ENCODE measurements around the gene CPNE4.

CPNE4 gene

DNA sequence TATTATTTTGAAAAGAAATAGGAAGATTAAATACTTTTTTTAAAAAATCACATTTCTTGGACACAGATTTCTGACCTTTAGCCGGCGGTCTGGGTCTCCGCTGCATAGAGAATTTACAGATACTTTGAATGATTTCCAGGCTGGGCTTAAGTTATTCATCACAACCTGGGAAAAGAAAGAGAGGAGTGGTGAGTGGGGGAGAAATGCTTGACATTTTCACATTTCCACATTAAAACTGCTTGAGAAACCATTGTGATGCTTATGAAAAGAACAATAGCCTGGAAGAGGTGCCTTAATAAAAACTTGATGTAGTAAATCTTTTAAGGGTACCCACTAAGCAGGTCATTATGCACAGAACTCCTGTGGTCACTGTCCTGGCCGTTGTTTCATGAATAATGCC is 365.2 kb downstream of the CPNE4 start:
- no peak for FAIRE-seq

DNA sequence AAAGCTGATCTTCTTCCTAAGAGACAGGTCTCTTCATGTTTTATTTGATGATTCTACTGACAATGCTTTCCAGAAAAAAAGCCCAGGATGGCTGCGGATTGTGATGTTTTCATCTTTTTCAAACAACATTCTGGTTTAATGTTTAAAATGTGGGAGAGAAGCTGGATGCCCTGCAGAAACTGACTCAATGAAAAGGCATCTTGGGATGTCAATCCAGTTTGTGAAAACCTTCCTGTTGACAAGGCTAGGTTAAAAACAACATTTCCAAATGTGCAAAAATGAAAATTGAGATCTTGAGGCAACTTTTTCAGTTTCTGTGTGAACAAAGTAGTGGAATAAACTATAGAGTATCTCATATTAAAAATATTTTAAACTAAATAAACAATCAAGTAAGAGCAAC is 376.0 kb downstream of the CPNE4 start:
- no peak for FAIRE-seq

DNA sequence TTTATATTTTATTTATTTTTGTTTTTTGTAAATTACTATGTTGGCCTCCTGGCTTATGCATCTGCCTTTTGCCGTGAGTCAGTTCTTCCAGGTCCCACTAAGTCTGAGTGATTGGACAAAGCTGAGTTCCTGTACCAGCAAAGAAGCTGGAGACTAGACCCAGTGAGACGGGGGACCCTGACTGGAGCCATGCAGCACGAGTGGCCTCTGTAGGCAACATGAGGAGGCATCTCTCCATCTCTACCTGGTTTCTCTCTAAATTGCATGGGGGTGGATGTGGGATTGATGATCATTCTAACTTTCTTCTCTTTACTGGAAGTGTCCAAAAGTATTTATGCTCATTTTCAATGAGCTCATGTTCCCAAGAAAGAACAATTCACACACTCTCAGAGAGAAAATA is 376.7 kb downstream of the CPNE4 start:
- no peak for FAIRE-seq

DNA sequence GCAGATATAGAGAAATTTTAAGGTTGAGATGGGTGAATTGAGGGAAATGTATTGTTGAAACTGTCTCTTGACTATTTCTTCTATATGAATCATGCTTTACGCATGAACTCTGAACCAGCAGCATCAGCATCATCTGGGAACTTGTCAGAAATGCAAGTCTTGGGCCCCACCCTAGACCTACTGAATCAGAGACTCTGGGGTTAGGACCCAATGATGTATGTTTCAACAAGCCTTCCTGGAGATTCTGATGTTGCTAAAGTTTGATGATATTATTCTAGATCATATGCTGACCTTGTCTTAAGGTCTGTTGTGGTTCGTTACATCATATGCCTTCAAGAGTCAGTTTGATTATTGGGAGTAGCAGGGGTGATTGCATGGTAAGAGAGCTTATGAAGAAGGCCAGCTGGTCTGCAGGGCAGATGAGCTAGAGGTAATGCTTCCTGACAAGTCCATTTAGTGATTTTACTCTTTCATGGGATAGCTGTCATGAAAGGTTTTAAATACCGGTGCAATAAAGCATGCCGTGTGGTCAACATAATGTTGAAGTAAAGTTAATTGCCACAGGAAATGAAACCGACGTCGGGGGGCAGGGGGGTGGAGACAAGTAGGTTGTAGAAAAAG is 379.6 kb downstream of the CPNE4 start:
- FAIRE-seq = no peak

DNA sequence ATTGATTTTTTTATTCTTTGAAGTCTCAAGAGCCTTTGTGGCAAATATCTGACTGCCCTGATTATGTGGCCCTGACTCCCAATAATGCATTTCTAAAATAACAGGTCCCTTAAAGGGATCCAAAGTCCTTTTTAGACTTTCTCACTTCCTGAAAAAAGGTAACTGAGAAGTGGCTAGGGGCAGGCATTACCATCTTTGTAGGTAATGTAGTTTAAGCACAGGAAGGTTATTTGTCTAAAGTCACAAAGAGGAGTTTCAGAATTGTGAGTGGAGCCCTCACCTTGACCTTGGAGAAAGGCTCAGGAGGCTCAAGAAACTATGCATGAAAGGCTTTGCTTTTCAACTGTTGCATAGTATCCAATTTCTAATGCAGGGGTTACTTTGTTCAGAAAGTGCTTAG is 389.2 kb downstream of the CPNE4 start:
- no peak for FAIRE-seq

DNA sequence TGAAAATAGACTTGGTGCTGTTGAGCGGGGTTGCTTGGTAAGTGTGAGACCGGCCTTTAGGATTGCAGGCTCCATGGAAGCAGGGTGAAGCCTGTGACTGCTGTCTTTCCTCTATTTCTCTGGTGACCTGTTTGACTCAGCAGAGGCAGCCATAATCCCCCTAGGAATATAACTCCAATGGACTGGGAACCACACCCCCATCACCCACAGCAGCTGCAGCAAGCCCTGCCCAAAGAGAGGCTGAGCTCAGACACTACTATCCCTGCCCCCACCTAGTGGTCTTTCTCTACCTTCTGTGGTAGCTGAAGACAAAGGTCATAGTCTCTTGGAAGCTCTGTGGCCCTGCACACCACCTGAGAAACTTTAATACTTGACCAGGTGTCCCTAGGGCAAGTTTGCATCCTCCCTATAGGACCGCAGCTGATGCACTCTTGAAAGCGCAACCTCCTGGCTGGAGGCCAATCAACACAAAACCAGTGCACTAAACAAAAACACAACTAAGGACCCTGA is 398.5 kb downstream of the CPNE4 start:
- no peak for FAIRE-seq

DNA sequence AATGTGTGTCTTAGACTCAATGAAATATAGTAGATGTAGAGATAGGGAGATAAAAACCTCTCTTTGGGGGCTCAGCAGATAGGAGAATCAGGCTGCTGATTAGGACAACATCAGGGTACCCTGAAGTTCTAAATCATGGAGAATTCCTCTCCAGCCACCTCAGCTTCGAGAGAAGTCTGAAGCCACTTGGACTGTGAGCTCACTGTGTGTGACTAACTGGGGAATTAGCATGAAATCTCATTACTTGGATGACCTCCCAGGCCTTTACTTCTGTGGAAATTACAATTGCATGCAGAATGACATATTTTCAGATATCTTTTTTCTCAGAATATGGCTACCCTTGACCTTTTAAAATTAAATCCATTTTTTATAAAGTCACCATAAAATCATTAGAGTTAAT is 404.0 kb downstream of the CPNE4 start:
- no peak for FAIRE-seq

DNA sequence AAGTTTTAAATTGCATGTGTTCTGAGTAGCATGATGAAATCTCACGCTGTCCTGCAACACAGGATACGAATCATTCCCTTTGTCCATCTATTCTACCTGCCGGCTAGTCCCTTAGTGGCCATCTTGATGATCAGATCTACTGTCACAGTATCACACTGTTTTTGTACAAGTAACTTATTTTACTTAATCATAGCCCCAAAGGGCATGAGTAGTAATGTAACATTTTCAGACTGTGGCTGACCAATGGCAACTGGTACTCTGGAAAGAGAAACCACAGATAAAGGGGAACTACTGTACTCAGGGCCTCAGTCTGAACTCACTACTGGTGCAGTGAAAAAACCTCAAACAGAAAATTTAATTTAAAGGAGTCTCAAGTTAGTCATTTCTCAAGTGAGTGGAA is 404.7 kb downstream of the CPNE4 start:
- FAIRE-seq = no peak

DNA sequence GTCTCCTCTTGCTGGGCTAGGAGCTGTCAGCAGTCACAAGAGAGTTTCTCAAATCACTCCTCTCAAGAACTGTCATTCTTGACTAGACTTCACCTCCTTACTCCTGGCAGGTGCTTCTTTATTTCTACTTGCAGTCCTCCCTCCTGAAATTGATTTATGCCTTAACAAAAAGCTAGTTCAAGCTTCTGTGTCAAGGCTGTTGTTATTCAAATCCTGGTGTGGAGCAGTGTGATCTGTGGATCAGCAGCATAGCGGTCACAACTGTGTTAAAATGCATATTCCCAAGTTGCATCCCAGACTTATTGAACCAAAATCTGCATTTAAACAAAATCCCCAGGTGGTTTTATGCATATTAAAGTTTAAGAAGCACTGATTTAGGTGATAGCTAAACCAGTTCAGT is 411.4 kb downstream of the CPNE4 start:
- no peak for FAIRE-seq

DNA sequence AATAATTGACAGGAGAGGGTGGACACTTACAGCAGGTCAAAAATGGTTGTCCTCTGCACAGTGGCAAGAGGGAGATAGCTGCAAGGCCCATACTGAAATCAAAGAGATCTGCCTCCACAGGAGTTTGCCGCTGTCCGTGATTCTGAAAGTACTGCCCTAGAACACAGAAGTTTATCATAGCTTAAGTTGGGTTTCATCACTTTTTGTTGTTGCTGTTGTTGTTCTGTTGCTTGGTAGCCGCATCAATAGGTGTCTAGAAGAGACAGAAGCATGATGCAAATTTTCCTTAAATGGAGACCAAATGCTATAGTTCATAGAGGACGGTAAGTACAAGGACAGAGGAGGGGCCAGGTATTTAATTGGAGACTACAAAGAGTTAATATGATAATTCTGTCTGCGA is 412.1 kb downstream of the CPNE4 start:
- no peak for FAIRE-seq

DNA sequence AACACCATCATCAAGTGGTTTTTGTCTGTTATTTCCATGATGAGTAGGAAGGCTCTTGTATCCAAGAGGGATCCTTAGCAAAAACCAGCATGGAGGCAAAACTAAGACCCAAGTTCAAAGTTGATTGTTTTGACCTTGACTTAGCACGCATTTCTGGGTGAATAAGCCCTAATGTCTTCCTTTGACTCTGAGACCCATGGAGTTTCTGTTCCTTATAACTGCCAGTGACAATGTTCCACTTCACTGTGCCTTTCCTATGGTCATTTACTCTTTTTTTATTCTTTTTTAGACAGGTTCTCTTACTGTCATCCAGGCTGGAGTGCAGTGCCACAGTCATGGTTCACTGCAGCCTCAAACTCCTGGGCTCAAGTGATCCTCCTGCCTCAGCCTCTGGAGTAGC is 413.8 kb downstream of the CPNE4 start:
- FAIRE-seq = no peak

DNA sequence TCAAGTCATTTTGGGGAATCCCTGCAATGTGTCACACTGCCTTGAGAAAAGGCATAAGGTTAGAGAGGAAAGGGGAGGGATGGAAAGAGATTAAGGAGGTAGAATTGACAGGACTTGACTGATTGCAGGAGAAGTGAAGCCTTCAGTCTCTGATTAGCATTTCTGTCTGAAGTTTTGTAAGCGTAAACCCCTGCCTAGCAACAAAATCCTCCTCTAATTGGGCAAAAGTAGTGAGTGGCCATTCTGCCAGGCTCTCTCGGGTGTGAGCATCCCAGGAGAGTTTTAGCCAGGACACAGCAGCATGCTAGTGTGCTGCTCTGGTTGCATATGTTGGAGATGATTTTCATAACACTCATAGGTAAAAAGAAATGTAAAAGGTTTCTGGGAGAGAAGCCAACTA is 415.0 kb downstream of the CPNE4 start:
- no peak for FAIRE-seq

DNA sequence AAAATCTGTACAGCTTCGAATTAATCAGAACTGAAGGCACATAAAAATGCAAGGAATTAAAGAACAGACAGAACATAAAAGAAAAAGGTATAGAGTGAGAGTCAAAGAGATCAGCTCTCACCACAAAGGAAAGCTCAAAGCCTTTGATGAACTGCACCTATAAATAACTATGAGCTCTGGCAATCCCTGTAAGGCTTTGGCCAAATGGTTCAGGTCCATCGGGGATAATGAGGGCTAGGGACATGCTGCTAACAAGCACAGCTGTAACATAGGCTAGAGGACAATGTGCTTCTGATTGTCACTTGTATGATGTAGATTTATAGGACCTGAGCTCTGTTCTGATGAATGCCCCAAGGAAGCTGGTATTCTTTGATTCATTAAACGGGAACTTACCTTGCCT is 418.1 kb downstream of the CPNE4 start:
- no peak for FAIRE-seq

DNA sequence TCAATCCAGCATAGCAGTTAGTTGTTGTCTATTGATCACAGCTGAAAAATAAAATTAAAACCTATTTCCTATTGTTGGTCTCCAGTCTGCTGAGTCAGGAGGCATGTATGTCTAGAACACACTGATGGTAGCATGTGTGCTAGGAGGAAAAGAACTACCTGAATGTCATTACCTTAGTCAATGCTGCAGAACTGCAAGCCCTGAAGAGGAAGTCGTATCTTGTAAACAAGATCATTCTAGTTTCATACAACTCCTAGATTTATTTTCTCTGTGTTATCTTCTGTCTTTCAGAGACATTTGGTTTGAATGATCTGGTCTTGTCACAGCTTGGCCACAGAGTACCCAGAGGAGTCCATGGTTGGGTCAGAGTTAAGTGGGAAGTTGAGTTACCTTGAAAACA is 422.1 kb downstream of the CPNE4 start:
- FAIRE-seq = no peak

DNA sequence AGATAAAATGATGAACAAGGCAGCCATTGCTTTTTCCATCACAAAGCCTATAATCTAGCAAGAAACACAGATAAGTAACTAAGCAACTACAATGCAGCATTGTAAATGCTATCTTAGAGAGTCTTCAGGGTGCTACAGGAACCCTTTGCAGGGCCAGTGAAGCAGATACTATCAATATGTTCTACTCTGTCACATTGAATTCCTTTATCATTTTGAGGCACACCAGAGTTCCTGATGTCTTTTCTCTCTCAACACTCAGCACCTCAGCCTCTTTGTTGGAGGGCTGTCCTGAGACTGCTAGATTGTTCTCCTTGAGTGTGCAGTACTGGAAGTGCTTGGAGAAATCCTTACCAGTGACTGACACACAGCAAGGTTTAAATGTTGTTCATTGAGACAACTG is 424.6 kb downstream of the CPNE4 start:
- no peak for FAIRE-seq

DNA sequence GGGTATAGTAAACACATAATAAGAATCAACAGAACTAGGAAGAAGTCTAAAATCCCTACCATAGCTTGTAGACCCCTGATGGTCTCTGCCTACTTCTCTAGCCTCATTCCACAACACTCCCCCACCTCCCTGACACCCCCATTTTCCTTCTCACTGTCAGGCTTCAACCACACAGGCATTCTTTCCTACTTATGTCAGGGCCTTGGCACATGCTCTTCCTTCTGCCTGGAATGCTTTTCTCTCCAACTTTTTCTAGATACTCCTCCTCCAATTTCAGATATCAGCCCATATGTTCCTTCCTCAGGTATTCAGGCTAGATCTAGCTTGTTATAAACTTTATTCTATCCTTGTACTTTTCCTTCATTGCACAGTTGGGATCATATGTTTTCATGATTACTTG is 426.1 kb downstream of the CPNE4 start:
- FAIRE-seq = no peak

DNA sequence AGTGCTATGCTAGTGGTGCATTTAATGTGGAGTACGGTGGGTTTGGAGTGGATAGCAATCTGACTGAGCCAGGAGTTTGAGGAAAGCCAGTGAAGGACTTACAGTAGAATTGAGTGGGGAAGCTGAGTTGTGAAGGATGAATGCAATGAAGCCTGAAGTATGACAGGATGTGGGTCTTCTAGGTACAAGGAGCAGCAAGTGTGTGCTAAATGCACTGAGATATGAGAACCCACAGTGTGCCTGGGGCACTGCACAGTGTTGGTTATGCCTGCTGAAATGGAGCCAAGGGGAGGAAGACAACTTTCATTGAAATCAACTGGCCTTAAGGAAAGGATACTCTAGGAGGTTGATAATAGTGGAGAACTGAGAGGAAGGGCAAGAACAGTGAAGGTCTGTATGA is 426.5 kb downstream of the CPNE4 start:
- no peak for FAIRE-seq

DNA sequence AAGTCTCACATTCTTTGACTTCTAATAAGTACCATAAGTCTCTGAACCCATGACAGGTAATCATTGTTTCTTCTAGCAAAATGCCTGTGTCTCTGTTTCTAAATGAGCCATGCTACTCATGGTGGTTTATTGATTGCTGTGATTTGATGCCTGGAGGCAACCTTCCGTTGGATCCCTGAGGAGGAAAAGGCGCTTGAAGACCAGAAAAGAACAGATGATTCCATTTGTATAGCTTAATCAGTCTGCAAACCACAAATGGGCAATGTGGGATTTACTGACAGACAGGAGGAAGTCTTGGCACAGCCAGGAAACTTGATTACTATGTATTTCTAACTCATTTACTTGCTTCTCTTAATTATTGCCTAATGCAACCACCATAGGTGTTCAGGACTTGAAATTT is 428.9 kb downstream of the CPNE4 start:
- no peak for FAIRE-seq

DNA sequence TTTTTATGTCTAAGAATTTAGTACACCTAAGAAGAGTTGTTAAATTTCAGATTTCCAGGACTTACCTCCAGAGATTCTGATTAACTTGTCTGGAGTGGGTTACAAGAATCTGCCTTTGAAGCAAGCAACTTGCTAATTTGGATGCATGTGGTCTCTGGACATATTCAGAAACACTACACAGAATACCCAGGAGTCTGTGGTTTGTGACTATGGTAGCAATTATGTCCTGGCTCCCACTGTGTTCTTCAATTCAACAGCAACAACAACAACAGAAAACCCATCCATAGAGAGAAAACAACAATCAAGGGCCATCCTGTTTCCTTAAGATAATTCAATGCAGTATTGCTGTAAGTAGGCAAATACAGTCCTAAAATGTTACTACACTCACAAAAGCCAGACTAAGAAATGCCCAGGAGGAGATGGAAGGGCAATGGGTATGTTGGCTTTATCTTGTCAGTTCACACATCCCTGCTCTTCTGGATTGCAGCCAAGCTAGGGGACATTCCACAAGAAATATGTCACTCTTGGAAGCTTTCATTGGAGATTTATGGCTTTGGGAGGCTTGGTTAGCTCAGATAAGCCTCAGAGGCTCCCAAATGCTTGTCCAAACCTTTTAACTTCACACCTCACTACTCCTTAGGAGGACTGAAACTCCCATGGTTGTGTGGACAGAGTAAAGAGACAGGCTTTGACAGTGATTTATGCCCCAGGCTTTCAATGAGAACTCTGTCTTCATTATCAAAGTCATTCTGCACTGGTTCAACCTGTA is 432.6 kb downstream of the CPNE4 start:
- FAIRE-seq = no peak

DNA sequence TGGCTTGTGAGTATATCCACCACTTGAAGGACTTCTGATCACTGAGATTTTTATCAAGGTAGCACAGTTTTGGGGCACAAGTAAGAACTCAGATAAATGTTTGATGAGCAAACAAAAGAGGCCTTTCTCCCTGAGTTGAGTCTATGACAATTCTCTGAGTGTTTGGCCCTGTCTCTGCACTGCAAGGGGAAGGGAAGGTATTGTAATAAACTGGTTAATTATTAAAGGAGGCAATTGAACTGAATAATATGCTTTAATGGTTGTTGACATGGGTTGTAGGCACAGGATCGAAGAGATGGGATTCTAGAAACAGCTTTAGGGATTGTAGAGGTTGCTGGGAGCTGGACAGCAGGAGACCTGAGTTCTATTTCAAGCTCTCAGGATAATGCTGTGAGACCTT is 437.0 kb downstream of the CPNE4 start:
- no peak for FAIRE-seq

DNA sequence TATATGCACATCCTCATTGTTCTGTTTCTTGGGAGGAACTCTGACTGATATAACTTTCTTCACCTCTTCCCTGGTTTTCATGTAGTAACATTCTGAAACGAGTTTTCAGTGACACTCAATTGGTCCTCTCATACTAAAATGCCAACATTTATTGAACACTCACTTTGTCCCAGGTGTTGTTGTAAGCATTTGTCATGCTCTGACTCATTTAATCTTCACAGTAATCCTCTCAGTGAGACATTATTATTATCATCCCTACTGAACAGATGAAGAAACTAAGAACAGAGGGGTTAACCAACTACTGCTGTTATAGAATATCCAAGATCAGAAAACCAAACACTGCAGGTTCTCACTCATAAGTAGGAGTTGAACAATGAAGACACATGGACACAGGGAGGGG is 437.9 kb downstream of the CPNE4 start:
- no peak for FAIRE-seq

DNA sequence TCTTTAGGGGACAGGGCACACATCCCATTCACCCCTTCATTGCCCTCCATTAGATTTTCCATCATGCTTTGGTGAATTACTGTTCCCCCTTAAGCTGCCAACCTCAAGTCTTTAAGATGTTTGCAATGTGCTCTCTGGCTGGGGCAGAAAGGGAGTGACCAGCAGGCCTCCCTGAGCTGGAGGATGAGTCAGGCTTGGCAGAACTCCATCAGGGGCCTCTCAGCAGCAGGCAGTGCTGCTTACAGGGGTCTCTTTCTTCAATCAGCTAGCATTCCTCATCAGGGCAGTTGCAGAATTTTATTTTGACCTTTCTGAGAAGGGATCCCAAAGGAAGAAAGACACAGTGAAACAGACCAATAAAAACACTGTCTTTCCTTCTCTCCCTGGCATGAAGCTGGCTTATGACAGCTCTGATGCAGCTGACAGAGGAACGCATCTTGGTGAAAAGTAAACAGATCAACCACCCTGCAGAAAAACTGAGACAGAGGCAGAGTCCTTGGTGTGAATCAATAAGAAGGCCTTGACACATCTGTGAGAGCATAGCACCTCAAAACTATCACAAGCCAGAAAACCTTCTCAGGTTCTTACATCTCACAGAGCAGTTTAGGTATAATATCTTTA is 443.3 kb downstream of the CPNE4 start:
- FAIRE-seq = no peak

DNA sequence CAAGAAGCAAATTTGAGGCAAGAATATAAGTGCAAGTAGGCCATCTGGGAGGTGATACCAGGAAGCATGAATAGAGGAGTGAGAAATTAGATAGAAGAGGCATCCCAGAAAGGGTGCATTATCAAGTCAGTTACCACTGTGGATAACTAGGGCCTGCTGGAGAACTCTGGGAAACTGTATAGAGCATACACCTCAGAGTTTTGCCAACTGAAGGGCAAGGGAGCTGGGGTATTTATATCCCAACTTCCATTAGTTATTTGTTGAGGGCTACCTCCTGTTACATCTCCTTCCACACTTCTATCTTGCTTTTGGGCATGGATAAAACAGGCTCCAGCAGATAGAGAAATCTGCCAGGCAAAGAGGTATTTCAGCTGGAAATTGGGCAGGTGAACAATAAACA is 448.5 kb downstream of the CPNE4 start:
- FAIRE-seq = no peak

DNA sequence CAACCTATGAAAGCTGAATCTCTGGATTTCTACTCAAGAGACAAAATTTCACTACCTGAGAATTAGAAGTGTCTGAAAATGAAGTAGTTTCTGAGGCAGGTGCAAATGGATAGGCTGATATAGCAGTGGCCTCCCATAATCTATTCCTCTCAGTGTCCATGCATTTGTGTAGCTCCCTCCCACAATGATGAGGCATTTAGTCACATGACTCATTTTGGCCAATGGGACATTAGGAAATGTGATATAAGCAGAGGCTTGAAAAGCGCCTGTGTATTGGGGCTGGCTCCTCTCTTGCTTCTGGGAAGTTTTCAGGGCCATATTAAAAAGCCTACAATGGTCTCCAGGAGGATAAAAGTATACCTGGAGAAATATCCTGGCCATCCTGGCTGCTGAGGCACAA is 452.4 kb downstream of the CPNE4 start:
- no peak for FAIRE-seq
